K562 (cell line): ENCODE results near the gene NOTO. TPM values are rescaled to one million over a fixed set of nuclear protein-coding genes. Genes with fewer than 3 reads are reported as not detected.

ENCODE experiments used
- BRD9 ChIP-seq: fragments of 450-650 bp; IDR thresholded peaks from 2 replicates; pipeline ENCODE4 v1.6.1; 2018; ENCODE audit warnings: low read depth; ENCODE audit not compliant: partially characterized antibody
- CBX3 ChIP-seq, 2 experiments: IDR thresholded peaks; 1 replicate in 1 of 2; 2 replicates in 1 of 2; pipeline ENCODE4 v1.6.1; 2012; ENCODE audit warnings: inconsistent platforms in 2 of 2, low read length in 2 of 2, borderline replicate concordance in 1 of 2, control low read depth in 1 of 2
- FOSL1 ChIP-seq: fragments of 200-800 bp; sonication (Bioruptor generic); conservative IDR thresholded peaks from 2 replicates; pipeline ENCODE4 v1.6.1; 2016; ENCODE audit warnings: missing genetic modification characterization, missing compliant biosample characterization
- KDM2B ChIP-seq: fragments of 250-450 bp; sonication (Bioruptor Pico); IDR thresholded peaks from 2 replicates; pipeline ENCODE4 v1.8.0; 2021; ENCODE audit warnings: mild to moderate bottlenecking, moderate library complexity
- MED1 ChIP-seq: sonication (generic); formaldehyde crosslinking; IDR thresholded peaks from 2 replicates; pipeline ENCODE4 v1.8.1; 2023; ENCODE audit warnings: missing genetic modification reagents, borderline replicate concordance
- NR2C1 ChIP-seq, 2 experiments: fragments of 450-650 bp; IDR thresholded peaks; 2 replicates each; pipeline ENCODE4 v1.6.1; 2017; ENCODE audit warnings: mild to moderate bottlenecking in 2 of 2, antibody characterized with exemption in 1 of 2, inconsistent platforms in 1 of 2, missing compliant biosample characterization in 1 of 2, missing genetic modification characterization in 1 of 2
- RAD51 ChIP-seq: fragments of 450-650 bp; IDR thresholded peaks from 2 replicates; pipeline ENCODE4 v1.7.1; 2016; ENCODE audit warnings: low read depth, mild to moderate bottlenecking, borderline replicate concordance
- RBM34 ChIP-seq: fragments of 200-400 bp; formaldehyde crosslinking; IDR thresholded peaks from 2 replicates; pipeline ENCODE4 v1.6.1; 2018; ENCODE audit warnings: low read length, borderline replicate concordance; ENCODE audit not compliant: insufficient read depth
- STAT5A ChIP-seq: IDR thresholded peaks from 2 replicates; pipeline ENCODE4 v1.6.1; 2012; ENCODE audit warnings: low read length, inconsistent platforms, borderline replicate concordance
- ZC3H4 ChIP-seq: sonication (generic); formaldehyde crosslinking; IDR thresholded peaks from 2 replicates; pipeline ENCODE4 v1.9.0; 2021; ENCODE audit warnings: missing genetic modification reagents, borderline replicate concordance
- ZNF24 ChIP-seq: fragments of 450-650 bp; IDR thresholded peaks from 2 replicates; pipeline ENCODE4 v1.6.1; 2016
- ZNF785 ChIP-seq: fragments of 250-450 bp; sonication (Bioruptor Pico); IDR thresholded peaks from 2 replicates; pipeline ENCODE4 v1.4.0; 2020; ENCODE audit warnings: mild to moderate bottlenecking
- polyA plus RNA-seq, 8 experiments: library from polyadenylated mRNA; depleted of rRNA in 4 of 8; stranded (reverse) in 5 of 8; unstranded in 3 of 8; fragments of >200 nt; fragmentation: Nextera tagmentation in 2 of 8; fragmentation: Illumina TruSeq in 1 of 8; extraction: Ambion mirVana in 2 of 8; extraction: Trizol in 1 of 8; gene quantifications; 2 replicates each; pipeline versions ENCODE4 v1.2.1 to v1.2.3, GENCODE V29; 2011 to 2014; ENCODE audit warnings: inconsistent platforms in 1 of 8, missing spikeins in 1 of 8
- total RNA-seq, 7 experiments: library from RNA; depleted of rRNA in 6 of 7; stranded (reverse); fragments of >200 nt in 6 of 7; fragmentation: Illumina TruSeq in 2 of 7; extraction: Trizol in 2 of 7; gene quantifications; 2 replicates each; pipeline versions ENCODE4 v1.2.1 to v1.2.3, GENCODE V29; 2011 to 2021; ENCODE audit warnings: low replicate concordance in 1 of 7
- TF ChIP-seq, protein P1 (sequence below): fragments of 450-650 bp; formaldehyde crosslinking; IDR thresholded peaks from 2 replicates; pipeline ENCODE4 v1.4.0; 2020; ENCODE audit warnings: mild to moderate bottlenecking, mixed read lengths
- TF ChIP-seq, protein P2 (sequence below), 2 experiments: fragments of 450-650 bp in 1 of 2; sonication (generic) in 1 of 2; formaldehyde crosslinking in 1 of 2; IDR thresholded peaks in 1 of 2; conservative IDR thresholded peaks in 1 of 2; 2 replicates each; pipeline versions ENCODE4 v1.6.1 to v1.8.1; 2016 to 2023; ENCODE audit warnings: mild to moderate bottlenecking in 2 of 2, moderate library complexity in 2 of 2, inconsistent platforms in 1 of 2, missing genetic modification reagents in 1 of 2
- TF ChIP-seq, protein P3 (sequence below): sonication (generic); formaldehyde crosslinking; IDR thresholded peaks from 2 replicates; pipeline ENCODE4 v1.8.0; 2022; ENCODE audit warnings: mild to moderate bottlenecking, missing genetic modification reagents
- TF ChIP-seq, protein P4 (sequence below): fragments of 250-450 bp; sonication (Bioruptor Pico); IDR thresholded peaks from 2 replicates; pipeline ENCODE4 v1.8.0; 2021; ENCODE audit warnings: borderline replicate concordance, mild to moderate bottlenecking, moderate library complexity; ENCODE audit not compliant: poor library complexity, severe bottlenecking
- TF ChIP-seq, protein P5 (sequence below): sonication (generic); formaldehyde crosslinking; IDR thresholded peaks from 2 replicates; pipeline ENCODE4 v1.8.0; 2023; ENCODE audit warnings: mild to moderate bottlenecking, missing genetic modification reagents

The NOTO gene
- total and polyA plus RNA-seq, 9 of the 15 experiments (the other 6 are each of a cell fraction or from before 2014, with no cell fraction given) = not detected

DNA sequence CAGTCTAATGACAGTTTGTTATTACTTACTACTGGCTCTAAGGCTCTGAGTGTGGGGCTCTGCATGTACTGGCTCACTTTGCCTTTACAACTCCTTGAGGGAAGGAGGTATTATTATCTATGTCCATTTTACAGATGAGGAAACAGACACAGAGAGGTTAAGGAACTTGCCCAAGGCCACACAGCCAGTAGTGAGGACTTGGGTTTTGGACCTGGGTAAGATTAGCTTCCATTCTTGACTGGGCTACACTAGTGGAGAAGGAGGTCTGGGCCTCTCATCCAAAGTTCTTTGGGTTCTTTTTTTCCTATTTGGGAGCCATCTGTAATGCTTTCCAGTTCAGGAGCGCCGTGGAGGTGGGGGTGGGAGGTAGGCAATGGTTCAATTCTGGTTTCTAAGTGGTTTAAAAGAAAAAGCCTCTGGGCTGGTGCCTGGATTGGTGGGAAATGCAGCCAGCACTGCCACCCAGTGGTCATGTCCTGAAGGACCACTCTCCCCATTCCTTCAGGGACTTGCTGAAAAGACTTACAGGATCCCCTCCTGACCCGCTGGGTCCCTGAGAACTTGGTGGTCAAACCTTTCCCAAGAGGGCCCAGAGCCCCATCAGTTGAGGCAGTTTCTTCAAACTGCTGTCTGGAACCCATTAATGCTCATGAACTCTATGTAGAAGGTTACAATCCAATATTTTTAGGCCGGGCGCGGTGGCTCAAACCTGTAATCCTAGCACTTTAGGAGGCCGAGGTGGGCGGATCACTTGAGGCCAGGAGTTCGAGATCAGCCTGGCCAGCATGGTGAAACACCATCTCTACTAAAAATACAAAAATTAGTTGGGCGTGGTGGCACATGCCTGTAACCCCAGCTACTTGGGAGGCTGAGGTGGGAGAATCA is 38.6 kb upstream of the NOTO start (continued):
- no peak for TF ChIP-seq RAD51
- TF ChIP-seq MED1 (CRISPR knock-in tag) = no peak
- TF ChIP-seq, protein P1, sequence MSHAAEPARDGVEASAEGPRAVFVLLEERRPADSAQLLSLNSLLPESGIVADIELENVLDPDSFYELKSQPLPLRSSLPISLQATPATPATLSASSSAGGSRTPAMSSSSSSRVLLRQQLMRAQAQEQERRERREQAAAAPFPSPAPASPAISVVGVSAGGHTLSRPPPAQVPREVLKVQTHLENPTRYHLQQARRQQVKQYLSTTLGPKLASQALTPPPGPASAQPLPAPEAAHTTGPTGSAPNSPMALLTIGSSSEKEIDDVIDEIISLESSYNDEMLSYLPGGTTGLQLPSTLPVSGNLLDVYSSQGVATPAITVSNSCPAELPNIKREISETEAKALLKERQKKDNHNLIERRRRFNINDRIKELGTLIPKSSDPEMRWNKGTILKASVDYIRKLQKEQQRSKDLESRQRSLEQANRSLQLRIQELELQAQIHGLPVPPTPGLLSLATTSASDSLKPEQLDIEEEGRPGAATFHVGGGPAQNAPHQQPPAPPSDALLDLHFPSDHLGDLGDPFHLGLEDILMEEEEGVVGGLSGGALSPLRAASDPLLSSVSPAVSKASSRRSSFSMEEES (CRISPR knock-in tag) = no peak
- TF ChIP-seq ZC3H4 (CRISPR knock-in tag) = no peak
- TF ChIP-seq, protein P2, sequence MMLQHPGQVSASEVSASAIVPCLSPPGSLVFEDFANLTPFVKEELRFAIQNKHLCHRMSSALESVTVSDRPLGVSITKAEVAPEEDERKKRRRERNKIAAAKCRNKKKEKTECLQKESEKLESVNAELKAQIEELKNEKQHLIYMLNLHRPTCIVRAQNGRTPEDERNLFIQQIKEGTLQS (IDR thresholded peaks at IDR 0.05) = no peak
- TF ChIP-seq, protein P2 (CRISPR knock-in tag; conservative IDR thresholded peaks at IDR 0.05) = no peak
- no peak for TF ChIP-seq ZNF785 (CRISPR knock-in tag)
- no peak for TF ChIP-seq KDM2B (CRISPR knock-in tag)
- no peak for TF ChIP-seq ZNF24
- no peak for TF ChIP-seq RBM34
- TF ChIP-seq NR2C1 (IDR thresholded peaks at IDR 0.05) = no peak
- no peak for TF ChIP-seq NR2C1 (tag; IDR thresholded peaks at IDR 0.05)
- no peak for TF ChIP-seq BRD9
- TF ChIP-seq FOSL1 = no peak
- TF ChIP-seq, protein P3, sequence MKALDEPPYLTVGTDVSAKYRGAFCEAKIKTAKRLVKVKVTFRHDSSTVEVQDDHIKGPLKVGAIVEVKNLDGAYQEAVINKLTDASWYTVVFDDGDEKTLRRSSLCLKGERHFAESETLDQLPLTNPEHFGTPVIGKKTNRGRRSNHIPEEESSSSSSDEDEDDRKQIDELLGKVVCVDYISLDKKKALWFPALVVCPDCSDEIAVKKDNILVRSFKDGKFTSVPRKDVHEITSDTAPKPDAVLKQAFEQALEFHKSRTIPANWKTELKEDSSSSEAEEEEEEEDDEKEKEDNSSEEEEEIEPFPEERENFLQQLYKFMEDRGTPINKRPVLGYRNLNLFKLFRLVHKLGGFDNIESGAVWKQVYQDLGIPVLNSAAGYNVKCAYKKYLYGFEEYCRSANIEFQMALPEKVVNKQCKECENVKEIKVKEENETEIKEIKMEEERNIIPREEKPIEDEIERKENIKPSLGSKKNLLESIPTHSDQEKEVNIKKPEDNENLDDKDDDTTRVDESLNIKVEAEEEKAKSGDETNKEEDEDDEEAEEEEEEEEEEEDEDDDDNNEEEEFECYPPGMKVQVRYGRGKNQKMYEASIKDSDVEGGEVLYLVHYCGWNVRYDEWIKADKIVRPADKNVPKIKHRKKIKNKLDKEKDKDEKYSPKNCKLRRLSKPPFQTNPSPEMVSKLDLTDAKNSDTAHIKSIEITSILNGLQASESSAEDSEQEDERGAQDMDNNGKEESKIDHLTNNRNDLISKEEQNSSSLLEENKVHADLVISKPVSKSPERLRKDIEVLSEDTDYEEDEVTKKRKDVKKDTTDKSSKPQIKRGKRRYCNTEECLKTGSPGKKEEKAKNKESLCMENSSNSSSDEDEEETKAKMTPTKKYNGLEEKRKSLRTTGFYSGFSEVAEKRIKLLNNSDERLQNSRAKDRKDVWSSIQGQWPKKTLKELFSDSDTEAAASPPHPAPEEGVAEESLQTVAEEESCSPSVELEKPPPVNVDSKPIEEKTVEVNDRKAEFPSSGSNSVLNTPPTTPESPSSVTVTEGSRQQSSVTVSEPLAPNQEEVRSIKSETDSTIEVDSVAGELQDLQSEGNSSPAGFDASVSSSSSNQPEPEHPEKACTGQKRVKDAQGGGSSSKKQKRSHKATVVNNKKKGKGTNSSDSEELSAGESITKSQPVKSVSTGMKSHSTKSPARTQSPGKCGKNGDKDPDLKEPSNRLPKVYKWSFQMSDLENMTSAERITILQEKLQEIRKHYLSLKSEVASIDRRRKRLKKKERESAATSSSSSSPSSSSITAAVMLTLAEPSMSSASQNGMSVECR (CRISPR knock-in tag) = no peak
- TF ChIP-seq, protein P4, sequence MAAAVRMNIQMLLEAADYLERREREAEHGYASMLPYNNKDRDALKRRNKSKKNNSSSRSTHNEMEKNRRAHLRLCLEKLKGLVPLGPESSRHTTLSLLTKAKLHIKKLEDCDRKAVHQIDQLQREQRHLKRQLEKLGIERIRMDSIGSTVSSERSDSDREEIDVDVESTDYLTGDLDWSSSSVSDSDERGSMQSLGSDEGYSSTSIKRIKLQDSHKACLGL (CRISPR knock-in tag) = no peak
- TF ChIP-seq CBX3 (IDR thresholded peaks at IDR 0.05; ENCODE audit: borderline replicate concordance in 1 of 2, low read length in 2 of 2) = peak in 1 of 2 experiments; percentile 37; a peak in 1 of 3 replicates
- TF ChIP-seq, protein P5, sequence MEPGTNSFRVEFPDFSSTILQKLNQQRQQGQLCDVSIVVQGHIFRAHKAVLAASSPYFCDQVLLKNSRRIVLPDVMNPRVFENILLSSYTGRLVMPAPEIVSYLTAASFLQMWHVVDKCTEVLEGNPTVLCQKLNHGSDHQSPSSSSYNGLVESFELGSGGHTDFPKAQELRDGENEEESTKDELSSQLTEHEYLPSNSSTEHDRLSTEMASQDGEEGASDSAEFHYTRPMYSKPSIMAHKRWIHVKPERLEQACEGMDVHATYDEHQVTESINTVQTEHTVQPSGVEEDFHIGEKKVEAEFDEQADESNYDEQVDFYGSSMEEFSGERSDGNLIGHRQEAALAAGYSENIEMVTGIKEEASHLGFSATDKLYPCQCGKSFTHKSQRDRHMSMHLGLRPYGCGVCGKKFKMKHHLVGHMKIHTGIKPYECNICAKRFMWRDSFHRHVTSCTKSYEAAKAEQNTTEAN (CRISPR knock-in tag) = no peak
- TF ChIP-seq STAT5A = no peak
